Measurements from ENCODE around the gene CTSD.

- TF ChIP-seq CTCF (IDR thresholded peaks at IDR 0.05) (no peak), POLR2A (IDR thresholded peaks at IDR 0.05) (no peak), POLR2AphosphoS5 (IDR thresholded peaks at IDR 0.05) (no peak), EP300 (IDR thresholded peaks at IDR 0.05) (no peak)
Observed at GRCh38 chr11:1703146-1703545, 60.6 kb downstream of the CTSD start.
